Fibroblast of lung (primary cell): ENCODE data around the gene TMED7. TPM values are rescaled to one million over a fixed set of nuclear protein-coding genes. Genes with fewer than 3 reads are reported as not detected.
A peak's percentile ranks its signal among the peaks of the same experiment; 100 is the strongest.
"Not testable (repeated sequence)": the region's sequence is repeated elsewhere in the genome, so short reads cannot be mapped to it uniquely, and the experiment has no call there.

Experiments
- DNase-seq, 2 donors: peaks; one replicate each; pipeline versions ENCODE4 v3.0.0 to v3.0.0-alpha.2; 2010; ENCODE audit warnings: low read depth in 2 of 2
- H2AFZ ChIP-seq: 2 replicates; pipeline ENCODE4 v1.5.1; 2012; ENCODE audit warnings: low read length, control low read depth, inconsistent platforms
- H3K27ac ChIP-seq: 2 replicates; pipeline ENCODE4 v1.5.1; 2011; ENCODE audit warnings: low read length, control low read depth; ENCODE audit not compliant: insufficient read depth
- H3K27me3 ChIP-seq: 2 replicates; pipeline ENCODE4 v1.5.1; 2011; ENCODE audit warnings: mild to moderate bottlenecking, low read length; ENCODE audit not compliant: control insufficient read depth, insufficient read depth
- H3K36me3 ChIP-seq: 2 replicates; pipeline ENCODE4 v1.5.1; 2011; ENCODE audit warnings: low read length; ENCODE audit not compliant: control insufficient read depth, insufficient read depth
- H3K4me1 ChIP-seq: 2 replicates; pipeline ENCODE4 v1.5.1; 2011; ENCODE audit warnings: low read length; ENCODE audit not compliant: control insufficient read depth, insufficient read depth; ENCODE audit errors: extremely low read depth
- H3K4me2 ChIP-seq: 2 replicates; pipeline ENCODE4 v1.5.1; 2011; ENCODE audit warnings: low read length, control low read depth; ENCODE audit not compliant: insufficient read depth; ENCODE audit errors: extremely low read depth
- H3K4me3 ChIP-seq, 4 experiments: fragments of 200-600 bp in 1 of 4; sonication (generic) in 1 of 4; replicated peaks in 1 of 4; 2 replicates each; pipeline ENCODE4 v1.5.1; 2011 to 2016; ENCODE audit warnings: low read length in 4 of 4, low read depth in 3 of 4, mild to moderate bottlenecking in 3 of 4, control low read depth in 2 of 4, inconsistent platforms in 1 of 4, mixed read lengths in 1 of 4; ENCODE audit not compliant: insufficient read depth in 1 of 4; ENCODE audit errors: control extremely low read depth in 1 of 4
- H3K79me2 ChIP-seq: 2 replicates; pipeline ENCODE4 v1.5.1; 2012; ENCODE audit warnings: mild to moderate bottlenecking, low read length, inconsistent platforms; ENCODE audit not compliant: control insufficient read depth, insufficient read depth
- H3K9ac ChIP-seq: 2 replicates; pipeline ENCODE4 v1.5.1; 2011; ENCODE audit warnings: mild to moderate bottlenecking, low read length, control low read depth; ENCODE audit not compliant: insufficient read depth
- H3K9me3 ChIP-seq: 2 replicates; pipeline ENCODE4 v1.5.1; 2012; ENCODE audit warnings: low read depth, low read length; ENCODE audit not compliant: control insufficient read depth, insufficient read depth
- H4K20me1 ChIP-seq: 2 replicates; pipeline ENCODE4 v1.5.1; 2011; ENCODE audit warnings: low read length; ENCODE audit not compliant: control insufficient read depth, insufficient read depth; ENCODE audit errors: extremely low read depth
- EZH2 ChIP-seq: IDR thresholded peaks from 2 replicates; pipeline ENCODE4 v1.5.1; 2012; ENCODE audit warnings: low read length, control low read depth, mild to moderate bottlenecking; ENCODE audit errors: missing control alignments
- polyA minus RNA-seq: library from RNA; depleted of rRNA, polyadenylated mRNA; stranded (reverse); fragments of >200 nt; gene quantifications from 2 replicates; pipeline ENCODE4 v1.2.3, GENCODE V29; 2011; ENCODE audit warnings: low replicate concordance
- polyA plus RNA-seq, 2 donors: library from polyadenylated mRNA; depleted of rRNA in 1 of 2; stranded (reverse) in 1 of 2; unstranded in 1 of 2; fragments of >200 nt; gene quantifications; 2 replicates each; pipeline ENCODE4 v1.2.1, GENCODE V29; 2011 to 2012; ENCODE audit warnings: missing spikeins in 1 of 2
- total RNA-seq: library from RNA; depleted of rRNA; stranded (reverse); fragments of >200 nt; gene quantifications from 2 replicates; pipeline ENCODE4 v1.2.1, GENCODE V29; 2014
- TF ChIP-seq, protein P1 (sequence below), 2 donors: IDR thresholded peaks in 1 of 2; conservative IDR thresholded peaks in 1 of 2; 1 replicate in 1 of 2; 2 replicates in 1 of 2; pipeline ENCODE4 v1.5.1; 2011 to 2012; ENCODE audit warnings: low read length in 2 of 2, control low read depth in 1 of 2, inconsistent platforms in 1 of 2, low read depth in 1 of 2, mild to moderate bottlenecking in 1 of 2

Gene TMED7
- total RNA-seq (82.2 and 104 TPM in 2 replicates), polyA plus RNA-seq (109 and 154 TPM in 2 replicates), polyA minus RNA-seq (16.4 and 28.3 TPM in 2 replicates)
- polyA plus RNA-seq (2012) = 60.9 and 86.3 TPM in 2 replicates

DNA sequence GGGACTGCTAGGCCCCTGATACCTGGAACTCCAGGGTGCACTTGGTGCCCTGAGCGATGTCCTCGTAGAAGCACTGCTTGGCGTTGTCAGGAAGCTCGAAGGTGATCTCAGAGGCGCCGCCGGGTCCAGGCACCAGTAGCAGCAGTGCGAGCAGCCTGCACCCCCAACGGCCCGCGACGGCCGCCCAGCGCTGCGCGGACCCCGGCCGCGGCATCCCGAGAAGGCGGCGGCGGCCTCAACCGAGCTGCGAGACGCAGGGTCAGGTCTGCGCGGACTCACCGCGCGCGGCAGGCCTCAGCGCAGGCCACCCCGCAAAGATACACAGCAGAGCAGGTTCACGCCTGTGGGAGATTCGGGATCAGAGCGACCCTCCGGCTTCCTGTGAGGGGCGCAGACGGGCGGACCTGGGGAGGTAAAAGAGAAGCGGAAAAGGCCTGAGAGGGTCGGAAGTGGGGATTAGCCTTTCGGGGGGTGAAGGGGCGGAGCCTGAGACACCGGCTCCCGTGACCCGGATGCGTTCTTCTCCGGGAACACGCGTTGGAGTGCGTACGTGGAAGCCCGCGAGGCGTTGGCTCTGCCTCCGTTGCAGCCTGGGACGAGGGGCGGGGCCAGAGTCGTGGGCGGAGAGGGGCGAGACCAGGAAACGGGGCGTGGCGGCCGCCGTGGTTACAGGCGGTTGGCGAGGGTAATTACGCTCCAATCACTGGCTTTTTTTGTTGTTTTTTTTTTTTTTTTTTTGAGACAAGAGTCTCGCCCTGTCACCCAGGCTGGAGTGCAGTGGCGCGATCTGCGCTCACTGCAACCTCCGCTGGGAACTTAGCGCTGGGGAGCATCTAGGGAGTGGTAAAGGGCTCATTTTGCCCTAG is at the start of gene TMED7:
TSS of gene TMED7 (minus strand) at position 458 of the 866 bp plus-strand sequence. CDS start at position 214, 244 bp downstream.
- Histone ChIP-seq H4K20me1 (peaks cover 5% of the 10 kb centered on the region), H3K4me1 (peaks cover 2% of the 10 kb centered on the region), H3K9me3 (no peaks in the 10 kb centered on the region), H3K27me3 (no peaks in the 10 kb centered on the region), H3K4me3 (peak within 1 kb of the TSS; percentile 72 to 92 (median 82)), H3K9ac (peak within 1 kb of the TSS; percentile 92), H3K36me3 (no peaks in the 10 kb centered on the region), H3K27ac (peak within 1 kb of the TSS; percentile 95), H3K79me2 (peaks cover 50% of the 10 kb centered on the region), H3K4me2 (peak within 1 kb of the TSS; percentile 99), H2AFZ (peak within 1 kb of the TSS; percentile 71)
- peak; percentile 98 for DNase-seq
- TF ChIP-seq EZH2 = no peak
- TF ChIP-seq, protein P1, sequence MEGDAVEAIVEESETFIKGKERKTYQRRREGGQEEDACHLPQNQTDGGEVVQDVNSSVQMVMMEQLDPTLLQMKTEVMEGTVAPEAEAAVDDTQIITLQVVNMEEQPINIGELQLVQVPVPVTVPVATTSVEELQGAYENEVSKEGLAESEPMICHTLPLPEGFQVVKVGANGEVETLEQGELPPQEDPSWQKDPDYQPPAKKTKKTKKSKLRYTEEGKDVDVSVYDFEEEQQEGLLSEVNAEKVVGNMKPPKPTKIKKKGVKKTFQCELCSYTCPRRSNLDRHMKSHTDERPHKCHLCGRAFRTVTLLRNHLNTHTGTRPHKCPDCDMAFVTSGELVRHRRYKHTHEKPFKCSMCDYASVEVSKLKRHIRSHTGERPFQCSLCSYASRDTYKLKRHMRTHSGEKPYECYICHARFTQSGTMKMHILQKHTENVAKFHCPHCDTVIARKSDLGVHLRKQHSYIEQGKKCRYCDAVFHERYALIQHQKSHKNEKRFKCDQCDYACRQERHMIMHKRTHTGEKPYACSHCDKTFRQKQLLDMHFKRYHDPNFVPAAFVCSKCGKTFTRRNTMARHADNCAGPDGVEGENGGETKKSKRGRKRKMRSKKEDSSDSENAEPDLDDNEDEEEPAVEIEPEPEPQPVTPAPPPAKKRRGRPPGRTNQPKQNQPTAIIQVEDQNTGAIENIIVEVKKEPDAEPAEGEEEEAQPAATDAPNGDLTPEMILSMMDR (conservative IDR thresholded peaks at IDR 0.05 in 1 of 2, IDR thresholded peaks at IDR 0.05 in 1 of 2; ENCODE audit: low read depth in 1 of 2, low read length in 2 of 2) = no peak

DNA sequence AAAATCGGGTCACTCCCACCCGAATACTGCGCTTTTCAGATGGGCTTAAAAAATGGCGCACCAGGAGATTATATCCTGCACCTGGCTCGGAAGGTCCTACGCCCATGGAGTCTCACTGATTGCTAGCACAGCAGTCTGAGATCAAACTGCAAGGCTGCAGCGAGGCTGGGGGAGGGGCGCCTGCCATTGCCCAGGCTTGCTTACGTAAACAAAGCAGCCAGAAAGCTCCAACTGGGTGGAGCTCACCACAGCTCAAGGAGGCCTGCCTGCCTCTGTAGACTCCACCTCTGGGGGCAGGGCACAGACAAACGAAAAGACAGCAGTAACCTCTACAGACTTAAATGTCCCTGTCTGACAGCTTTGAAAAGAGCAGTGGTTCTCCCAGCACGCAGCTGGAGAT is 48.9 kb upstream of the TMED7 start:
- not testable (repeated sequence) for H3K36me3 ChIP-seq, H3K9me3 ChIP-seq, H2AFZ ChIP-seq, DNase-seq, H3K27ac ChIP-seq, H3K27me3 ChIP-seq, H3K4me3 ChIP-seq, H3K79me2 ChIP-seq, H4K20me1 ChIP-seq, H3K4me1 ChIP-seq, H3K4me2 ChIP-seq, H3K9ac ChIP-seq

DNA sequence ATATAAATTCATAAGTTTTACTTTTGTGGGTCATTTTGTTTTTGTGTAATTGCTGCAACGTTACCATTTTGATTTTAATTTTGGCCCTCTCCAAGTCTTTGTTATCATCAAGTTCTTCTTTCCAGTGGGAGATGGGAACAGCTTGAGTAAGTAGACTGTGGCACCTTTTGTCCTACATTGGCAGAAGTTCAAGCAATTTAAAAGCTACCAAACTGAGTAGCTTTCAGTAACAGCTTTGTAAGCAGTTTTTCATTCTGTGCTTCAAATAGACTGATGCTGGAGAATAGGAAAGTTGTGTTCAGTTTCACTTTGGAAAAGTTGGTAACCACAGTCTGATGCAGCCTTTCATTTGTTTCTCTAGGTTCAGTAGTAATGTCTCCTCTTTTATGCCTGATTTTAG is 47.8 kb upstream of the TMED7 start:
- Histone ChIP-seq H4K20me1 (no peaks in the 10 kb centered on the region), H3K4me1 (no peaks in the 10 kb centered on the region), H2AFZ (no peak overlapping the region), H3K27ac (no peak overlapping the region), H3K4me3 (no peak overlapping the region), H3K79me2 (no peaks in the 10 kb centered on the region), H3K27me3 (no peaks in the 10 kb centered on the region), H3K9me3 (no peaks in the 10 kb centered on the region), H3K36me3 (no peaks in the 10 kb centered on the region), H3K4me2 (no peak overlapping the region), H3K9ac (no peak overlapping the region)
- DNase-seq = no peak
- TF ChIP-seq, protein P1 (conservative IDR thresholded peaks at IDR 0.05 in 1 of 2, IDR thresholded peaks at IDR 0.05 in 1 of 2; ENCODE audit: low read depth in 1 of 2, low read length in 2 of 2) = no peak
- TF ChIP-seq EZH2 = no peak
